AG09309 (cell line): ENCODE data around the gene ZNF398.

Source experiments
- DNase-seq: peaks from one replicate; pipeline ENCODE4 v3.0.0-alpha.2; 2010; ENCODE audit warnings: low read depth
- H3K4me3 ChIP-seq: 2 replicates; pipeline ENCODE4 v1.5.1; 2011; ENCODE audit warnings: mild to moderate bottlenecking, low read depth, low read length, moderate library complexity; ENCODE audit not compliant: control insufficient read depth
- TF ChIP-seq, protein P1 (sequence below): IDR thresholded peaks from 2 replicates; pipeline ENCODE4 v1.5.1; 2011; ENCODE audit warnings: mild to moderate bottlenecking, low read depth, low read length, inconsistent platforms; ENCODE audit not compliant: insufficient read depth, control insufficient read depth; ENCODE audit errors: missing control alignments

ZNF398 gene

DNA sequence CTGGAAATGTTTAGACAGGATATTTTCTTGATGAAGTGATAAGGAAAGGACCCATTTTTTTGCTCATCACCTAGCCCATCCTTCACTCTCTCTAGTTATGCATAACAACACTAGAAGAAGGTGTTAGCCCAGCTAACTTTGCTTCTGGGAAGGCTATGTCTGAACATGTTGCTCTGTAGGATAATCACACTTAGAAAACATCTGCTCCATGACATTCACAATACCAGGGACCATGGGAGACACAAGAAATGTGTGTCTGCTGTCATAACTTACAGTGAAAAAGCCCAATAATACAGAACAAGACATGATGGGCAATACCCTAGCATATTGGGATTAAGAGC, 34.2 kb downstream of the ZNF398 start:
- TF ChIP-seq, protein P1, sequence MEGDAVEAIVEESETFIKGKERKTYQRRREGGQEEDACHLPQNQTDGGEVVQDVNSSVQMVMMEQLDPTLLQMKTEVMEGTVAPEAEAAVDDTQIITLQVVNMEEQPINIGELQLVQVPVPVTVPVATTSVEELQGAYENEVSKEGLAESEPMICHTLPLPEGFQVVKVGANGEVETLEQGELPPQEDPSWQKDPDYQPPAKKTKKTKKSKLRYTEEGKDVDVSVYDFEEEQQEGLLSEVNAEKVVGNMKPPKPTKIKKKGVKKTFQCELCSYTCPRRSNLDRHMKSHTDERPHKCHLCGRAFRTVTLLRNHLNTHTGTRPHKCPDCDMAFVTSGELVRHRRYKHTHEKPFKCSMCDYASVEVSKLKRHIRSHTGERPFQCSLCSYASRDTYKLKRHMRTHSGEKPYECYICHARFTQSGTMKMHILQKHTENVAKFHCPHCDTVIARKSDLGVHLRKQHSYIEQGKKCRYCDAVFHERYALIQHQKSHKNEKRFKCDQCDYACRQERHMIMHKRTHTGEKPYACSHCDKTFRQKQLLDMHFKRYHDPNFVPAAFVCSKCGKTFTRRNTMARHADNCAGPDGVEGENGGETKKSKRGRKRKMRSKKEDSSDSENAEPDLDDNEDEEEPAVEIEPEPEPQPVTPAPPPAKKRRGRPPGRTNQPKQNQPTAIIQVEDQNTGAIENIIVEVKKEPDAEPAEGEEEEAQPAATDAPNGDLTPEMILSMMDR: no peak
- no peak for DNase-seq
- H3K4me3 ChIP-seq: no peak overlapping the region

DNA sequence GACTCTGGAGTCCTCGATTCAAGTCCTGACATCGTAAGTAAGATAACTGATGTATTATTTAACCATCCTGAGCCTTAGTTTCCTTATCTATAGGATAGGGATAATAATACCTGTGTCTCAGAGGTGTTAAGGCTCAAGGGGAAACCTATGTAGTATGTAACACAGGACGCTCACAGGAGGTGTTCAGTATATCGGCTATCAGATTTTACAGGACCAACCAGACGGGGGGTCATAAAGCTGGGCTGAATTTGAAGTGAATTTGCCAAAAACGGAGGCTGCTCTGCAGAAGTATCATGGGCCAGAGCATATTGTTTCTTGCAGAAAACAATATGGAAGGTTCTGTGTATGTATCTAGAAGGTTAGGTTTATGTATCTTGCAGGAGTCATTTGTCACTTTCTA, 37.0 kb downstream of the ZNF398 start:
- no peak overlapping the region for H3K4me3 ChIP-seq
- TF ChIP-seq, protein P1: no peak
- DNase-seq: no peak

DNA sequence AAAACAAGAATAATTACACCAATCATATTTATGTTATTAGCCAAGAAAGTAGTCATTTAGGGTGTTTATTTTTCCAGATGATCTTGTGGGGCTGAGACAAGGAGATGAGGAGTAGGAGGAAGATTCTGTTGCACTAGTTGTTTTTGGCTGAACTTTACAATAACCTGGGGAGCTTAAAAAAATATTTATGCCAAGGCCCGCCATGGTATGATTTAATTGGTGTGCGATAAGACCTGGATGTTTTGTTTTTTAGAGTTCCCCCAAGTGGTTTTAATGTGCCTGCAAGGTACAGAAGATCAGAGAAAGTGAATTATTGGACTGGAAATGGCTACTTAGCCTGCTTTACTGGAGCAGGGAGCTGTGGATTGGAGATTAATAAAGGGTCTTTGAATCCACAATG, 41.0 kb downstream of the ZNF398 start:
- H3K4me3 ChIP-seq: no peak overlapping the region
- no peak for DNase-seq
- TF ChIP-seq, protein P1: no peak

DNA sequence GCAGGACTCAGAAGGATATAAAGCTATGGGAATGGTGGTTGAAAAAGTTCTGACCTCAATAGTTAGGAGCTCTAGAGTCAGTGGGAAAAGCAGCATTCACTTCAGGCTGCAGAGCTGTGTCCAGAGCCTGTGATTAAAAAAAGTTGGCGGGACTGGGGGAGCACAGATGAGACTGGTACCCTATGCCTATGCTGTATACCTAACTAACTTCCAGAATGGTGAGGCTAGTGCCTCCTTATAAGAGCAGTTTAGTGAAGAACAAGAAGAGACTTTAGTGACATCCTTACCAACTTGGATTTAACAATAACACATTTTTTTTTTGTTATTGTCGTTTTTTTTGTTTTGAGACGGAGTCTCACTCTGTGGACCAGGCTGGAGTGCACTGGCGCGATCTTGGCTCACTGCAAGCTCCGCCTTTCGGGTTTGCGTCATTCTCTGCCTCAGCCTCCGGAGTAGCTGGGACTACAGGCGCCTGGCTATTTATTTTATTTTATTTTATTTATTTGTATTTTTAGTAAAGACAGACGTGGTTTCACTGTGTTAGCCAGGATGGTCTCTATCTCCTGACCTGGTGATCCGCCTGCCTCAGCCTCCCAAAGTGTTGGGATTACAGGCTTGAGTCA, 41.5 kb downstream of the ZNF398 start:
- DNase-seq: no peak
- TF ChIP-seq, protein P1: no peak

DNA sequence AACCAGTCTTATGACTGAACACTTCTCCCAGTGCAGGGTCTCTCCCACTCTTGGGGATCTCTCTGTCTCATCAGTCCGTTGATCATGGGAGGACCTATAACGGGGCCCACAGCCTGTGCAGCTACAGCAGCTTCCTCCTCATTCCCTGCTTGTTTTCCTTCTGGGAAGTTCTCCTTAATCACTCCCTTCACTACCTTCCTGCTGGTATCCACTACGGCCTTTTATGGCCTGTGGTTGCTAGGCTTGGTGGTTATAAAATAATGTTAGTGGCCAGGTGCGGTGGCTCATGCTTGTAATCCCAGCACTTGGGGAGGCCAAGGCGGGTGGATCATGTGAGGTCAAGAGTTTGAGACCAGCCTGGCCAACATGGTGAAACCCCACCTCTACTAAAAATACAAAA, 44.6 kb downstream of the ZNF398 start:
- TF ChIP-seq, protein P1: no peak
- DNase-seq: no peak
- H3K4me3 ChIP-seq: no peak overlapping the region

More for the DNA sequence above, 41.5 kb downstream of the ZNF398 start:
- H3K4me3 ChIP-seq: no peak overlapping the region

DNA sequence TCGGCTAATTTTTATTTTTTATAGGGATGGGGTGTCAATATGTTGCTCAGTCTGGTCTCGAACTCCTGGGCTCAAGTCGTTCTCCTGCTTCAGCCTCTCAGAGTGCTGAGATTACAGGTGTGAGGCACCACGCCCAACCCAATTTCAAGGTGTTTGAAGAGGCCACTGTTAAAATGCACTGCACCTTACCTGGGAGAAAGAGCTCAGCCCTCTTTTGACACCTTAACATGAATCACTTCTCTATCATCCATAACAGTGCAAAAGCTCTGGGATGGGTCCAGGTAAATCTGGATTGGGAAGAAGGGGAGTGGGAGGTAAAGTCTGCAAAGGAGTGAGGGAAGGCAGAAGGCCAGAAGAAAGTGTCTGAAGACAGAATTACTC, 47.5 kb downstream of the ZNF398 start:
- DNase-seq: no peak
- peak overlapping the region; percentile 76 for H3K4me3 ChIP-seq
- TF ChIP-seq, protein P1: no peak
